NCI-H460 (cell line): ENCODE data around the gene SYT15. TPM values are rescaled to one million over a fixed set of nuclear protein-coding genes. Genes with fewer than 3 reads are reported as not detected.
"Not testable (repeated sequence)": the region's sequence is repeated elsewhere in the genome, so short reads cannot be mapped to it uniquely, and the experiment has no call there.

ENCODE experiments used
- DNase-seq: peaks from one replicate; pipeline ENCODE4 v3.0.0-alpha.2; 2016; ENCODE audit warnings: low read depth; ENCODE audit errors: extremely low read depth
- total RNA-seq: library from RNA; depleted of rRNA; stranded (reverse); fragments of >200 nt; shearing (Covaris generic); gene quantifications from 2 replicates; pipeline ENCODE4 v1.2.3, GENCODE V29; 2014; rRNA removed

SYT15 gene
- total RNA-seq, 1 experiment from 2014 or later: 0.10 TPM

- DNase-seq: not testable (repeated sequence)
Measured at GRCh38 chr10:46640005-46640404, 61.1 kb downstream of the SYT15 start.

Other genes starting within 250 kb of the SYT15 start
- gene ANXA8L1, start 203.4 kb upstream of the SYT15 start, total RNA-seq: not detected in 2 replicates
- gene NPY4R, start 113.2 kb upstream of the SYT15 start, total RNA-seq: not detected in 2 replicates
- gene GPRIN2, start 22.5 kb upstream of the SYT15 start, total RNA-seq: not detected in 2 replicates